Midbrain (tissue), 1 donor: ENCODE data around the gene HDAC5.
"Not testable (repeated sequence)": the region's sequence is repeated elsewhere in the genome, so short reads cannot be mapped to it uniquely, and the experiment has no call there.

Experiments used
- DNase-seq: peaks from one replicate; lab custom pipeline; 2025; lab: John Stamatoyannopoulos, UW

HDAC5 gene

DNA sequence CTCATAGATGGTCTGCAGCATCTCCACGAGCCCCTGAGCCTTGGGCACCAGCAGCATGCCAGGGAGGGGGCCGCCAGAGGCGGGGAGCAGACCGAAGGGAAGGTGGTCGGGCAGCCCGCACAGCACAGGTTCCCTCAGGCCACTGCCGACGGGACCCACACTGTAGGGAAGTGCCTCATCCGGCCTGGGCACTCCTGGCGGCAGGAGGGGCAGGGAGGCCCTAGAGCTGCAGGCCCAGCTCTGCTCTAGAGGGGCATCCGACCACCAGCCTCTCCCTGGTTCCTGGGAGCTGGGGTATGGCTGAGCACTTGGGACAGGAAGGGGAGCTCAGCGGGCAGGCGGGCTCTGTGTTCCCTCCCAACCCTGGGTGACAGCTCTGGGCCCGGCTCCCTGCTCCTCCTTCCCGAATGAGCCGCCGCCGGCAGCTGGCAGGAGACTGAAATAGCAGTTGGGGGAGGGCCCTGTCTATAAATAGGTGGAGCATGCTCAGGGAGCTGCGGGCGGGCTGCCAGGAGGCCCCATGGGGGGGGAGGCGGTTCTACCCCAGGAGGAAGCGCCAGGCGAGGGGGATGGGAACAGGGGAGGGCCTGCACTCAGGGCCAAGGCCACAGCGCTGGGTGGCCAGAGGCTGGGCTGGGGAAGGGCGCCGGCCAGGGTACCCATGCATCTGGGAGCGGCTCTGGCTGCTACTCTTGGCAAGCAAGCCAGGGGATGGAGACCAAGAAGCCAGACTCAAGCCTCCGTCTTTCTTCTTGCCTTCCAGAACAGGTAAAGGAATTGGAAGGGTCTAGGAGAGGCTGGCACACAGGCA lies 12.4 kb downstream of the HDAC5 start:
- DNase-seq: peak; percentile 98

DNA sequence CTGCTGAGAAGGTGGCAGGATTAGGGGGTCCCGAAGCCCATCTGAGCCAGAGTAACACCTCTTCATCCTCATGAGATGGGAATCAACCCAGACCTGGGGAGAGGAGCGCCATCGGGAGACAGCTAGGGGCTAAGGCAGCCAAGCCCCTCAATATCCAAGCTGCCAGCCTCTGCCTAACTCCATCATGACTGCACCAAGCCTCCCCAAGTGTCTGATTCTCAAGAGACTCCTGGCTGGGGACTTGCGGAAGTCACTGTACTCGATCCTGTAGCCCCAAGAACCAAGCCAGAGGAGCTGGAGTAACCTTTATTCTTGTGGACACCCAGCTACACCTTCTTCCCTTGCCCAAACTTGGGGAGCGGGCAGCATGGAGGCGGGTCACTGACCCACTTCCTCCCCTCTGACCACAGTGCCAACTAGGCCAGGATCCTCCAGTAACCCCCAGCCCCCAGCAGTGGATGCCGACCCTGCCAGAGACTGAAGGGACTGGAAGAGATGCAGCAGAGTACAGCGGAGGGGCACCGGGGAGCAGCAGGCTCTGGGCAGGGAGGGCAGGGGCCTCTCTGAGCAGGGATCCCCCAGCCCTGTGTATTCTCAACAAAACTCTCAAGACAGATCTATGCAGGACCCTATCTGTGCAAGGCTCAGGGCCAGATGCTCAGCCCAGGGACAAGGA lies 13.3 kb downstream of the HDAC5 start:
- DNase-seq: no peak

DNA sequence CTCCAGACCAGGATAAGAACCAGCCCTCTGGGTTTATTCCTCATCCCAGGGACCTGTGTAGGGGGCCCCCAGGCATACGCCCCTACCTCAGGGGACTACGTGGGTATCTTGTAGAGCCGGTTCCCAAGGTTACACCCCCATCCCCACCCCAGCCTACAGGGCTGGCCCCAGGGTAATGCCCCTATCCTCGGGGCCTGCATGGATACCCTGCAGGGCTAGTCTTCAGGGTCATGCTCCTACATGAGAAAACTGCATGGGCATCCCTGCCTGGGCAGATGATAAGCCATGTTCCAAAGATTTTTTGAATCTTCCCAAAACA lies 14.2 kb downstream of the HDAC5 start:
- no peak for DNase-seq

DNA sequence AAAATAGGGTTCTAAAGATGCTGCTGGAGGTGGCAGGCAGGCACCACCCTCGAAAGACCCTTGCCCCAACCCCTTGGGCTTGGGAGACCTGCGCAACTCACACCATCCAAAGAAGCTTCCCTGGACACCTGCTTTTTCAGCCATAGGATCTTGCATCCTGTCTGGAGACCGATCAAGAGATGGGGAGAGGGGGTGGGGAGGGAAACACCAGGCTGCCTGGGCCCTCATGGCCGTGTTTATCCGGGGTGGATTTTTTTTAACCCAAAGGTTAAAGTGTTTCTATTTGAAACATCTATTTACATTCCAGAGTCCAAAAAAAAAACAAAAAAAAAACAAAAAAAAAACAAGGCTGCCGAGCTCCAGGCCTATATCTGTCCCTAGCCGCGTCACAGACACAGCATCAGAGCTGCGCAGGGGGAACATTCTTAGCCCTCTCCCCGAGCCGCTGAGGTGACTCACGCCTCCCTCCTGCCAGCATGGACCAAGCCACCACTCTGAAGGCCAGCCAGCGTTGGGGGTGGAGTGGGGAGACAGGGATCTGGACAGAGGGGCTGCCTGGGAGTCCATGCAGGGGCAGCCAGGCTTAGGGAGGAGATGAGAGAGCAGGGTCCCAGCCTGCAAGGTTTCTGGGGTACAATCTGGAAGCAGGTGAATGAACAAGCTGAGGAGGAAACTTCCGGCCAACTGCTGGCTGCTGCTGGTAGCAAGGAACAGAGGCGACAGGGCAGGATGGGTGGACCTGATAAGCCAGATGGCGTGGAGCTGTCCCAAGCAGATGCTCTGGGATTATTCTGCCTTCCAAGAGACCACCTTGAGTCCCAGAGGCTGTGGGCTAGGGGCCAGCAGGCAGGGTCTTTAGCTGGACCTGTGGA lies 14.8 kb downstream of the HDAC5 start:
- DNase-seq: peak; percentile 31

DNA sequence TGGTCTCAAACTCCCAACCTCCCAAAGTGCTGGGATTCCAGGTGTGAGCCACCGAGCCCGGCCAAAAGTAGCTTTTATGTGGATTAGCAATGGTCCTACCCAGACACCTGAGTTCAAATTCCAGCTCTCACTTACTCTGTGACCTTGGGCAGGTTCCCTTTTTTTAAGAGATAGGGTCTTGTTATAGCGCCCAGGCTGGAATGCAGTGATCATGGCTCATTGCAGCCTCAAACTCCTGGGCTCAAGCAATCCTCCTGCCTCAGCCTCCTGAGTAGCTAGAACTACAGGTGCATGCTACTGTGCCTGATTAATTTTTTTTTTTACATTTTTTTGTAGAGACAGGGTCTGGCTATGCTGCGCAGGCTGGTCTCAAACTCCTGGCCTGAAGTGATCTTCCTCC lies 16.6 kb downstream of the HDAC5 start:
- DNase-seq: no peak

DNA sequence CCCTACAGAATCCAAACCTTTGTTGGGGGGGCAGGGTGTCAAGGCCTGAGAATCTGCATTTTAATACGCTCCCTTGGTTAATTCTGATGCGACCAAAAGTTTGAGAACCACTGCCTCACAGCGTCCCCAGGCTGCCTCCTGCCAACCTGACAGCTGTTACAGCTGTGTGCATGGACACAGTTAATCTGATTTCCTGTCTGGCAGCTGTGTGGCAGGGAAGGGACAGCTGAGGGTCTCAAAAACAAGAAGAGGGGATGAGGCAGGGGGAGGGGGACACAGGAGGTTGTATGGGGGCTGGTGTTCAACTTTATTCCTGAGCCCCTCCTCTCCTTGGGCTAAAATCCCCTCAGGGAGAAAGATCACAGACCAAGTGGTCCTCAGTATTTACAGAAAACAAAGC lies 17.5 kb downstream of the HDAC5 start:
- DNase-seq: no peak

DNA sequence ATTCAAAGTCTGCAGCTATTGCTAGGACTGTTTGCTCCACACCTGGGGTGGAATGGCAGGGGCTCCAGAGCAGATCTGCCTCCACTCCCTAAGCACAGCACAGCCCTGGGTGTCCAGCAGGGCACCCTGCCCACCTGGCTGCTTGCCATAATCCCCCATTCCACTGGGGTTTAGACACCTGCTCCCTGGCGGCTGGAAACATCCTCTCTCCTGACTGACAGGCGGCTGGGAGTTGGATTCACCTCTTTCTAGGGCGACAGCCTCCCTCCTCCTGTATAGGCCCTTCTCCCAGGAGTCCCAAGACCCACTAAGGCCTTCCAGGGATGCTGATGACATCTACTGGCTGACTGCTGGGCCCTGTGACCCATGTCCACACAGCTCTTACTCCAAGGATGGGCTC lies 18.0 kb downstream of the HDAC5 start:
- no peak for DNase-seq

DNA sequence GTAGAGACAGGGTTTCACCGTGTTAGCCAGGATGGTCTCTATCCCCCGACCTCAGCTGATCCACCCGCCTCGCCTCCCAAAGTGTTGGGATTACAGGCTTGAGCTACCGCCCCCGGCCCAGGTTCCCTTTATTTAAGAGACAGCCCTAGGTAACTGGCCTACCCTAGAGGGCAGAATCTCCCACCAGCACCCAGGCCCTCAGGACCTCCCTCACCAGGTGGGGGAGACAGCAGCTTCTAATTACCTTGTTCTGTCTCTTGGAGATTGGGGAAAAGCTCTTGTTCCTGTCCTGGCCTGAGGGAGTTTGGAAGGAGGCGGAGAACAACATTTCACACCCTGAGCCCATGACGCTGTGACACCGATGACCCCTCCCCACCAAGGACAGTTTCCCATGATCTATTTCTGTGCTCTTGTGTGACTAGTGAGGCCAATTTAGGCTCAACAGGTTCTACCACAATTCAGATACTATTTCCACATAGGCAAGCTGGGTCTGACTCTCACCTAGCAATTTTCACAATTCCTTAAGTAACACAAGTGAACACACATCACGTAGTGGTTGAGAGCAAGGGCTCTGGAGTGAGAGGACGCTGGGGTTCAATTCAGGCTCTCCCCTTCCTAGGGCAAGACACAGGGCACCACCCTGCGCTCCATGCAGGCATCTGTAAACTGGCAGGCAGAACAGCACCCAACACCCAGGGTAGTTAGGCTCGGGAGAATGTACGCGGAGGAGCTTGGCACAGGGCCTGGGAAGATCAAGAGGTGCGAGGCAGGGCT lies 20.4 kb downstream of the HDAC5 start:
- no peak for DNase-seq

DNA sequence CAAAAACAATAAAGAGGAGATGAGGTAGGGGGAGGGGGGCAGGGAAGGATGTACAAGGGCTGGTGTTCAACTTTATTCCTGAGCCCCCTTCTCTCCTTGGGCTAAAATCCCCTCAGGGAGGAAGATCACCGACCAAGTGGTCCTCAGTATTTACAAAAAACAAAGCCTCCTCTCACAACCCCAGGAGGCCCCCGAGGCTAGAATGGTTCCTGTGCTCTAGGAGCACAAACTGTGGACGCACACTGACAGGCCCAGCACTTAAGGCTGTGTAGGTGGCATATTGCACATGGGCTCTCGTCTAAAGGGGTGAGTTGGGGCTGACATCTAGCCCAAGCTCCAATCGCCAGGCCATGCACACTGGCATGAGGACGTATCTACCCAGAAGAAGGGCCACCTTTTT lies 21.6 kb downstream of the HDAC5 start:
- not testable (repeated sequence) for DNase-seq

DNA sequence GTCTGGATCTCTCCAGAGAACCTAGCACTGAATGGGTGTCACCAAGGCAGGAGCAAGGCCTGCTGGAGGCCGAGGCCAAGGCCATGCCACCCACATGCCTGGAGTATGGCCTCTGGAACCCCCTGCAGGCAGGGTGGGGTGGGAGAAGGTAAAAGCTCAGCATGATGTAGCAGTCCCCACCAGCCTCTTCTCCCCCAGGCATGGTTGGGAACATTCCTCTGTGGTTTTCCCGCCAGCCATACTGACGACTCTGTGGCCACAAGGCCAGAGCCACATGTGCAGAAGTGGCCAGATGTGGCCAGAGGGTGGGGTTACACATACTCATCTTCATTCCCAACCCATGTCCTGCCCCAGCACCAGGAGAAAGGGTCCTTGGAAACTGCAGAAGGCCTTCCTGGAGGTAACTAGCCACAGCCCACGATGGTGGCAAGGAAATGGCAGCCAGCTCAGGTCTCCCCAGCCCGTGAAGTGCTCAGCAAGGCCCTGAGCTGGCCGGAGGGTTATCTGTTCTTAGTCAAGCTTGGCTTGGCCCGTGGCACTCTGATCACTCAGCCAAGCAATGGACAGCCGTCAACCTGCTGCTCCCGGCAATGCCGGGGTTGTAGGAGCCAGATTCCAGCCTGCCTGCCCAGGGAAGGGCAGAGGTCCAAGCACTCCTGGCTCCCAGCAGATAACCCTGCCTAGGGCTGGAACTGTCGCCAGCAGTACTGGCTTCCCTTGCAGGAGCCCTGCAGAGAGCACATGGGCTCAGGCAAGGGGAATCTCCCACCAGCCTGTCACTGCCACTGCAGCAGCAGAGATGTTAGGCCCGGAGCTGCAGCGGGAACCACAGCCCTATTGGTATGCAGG lies 26.1 kb downstream of the HDAC5 start:
- no peak for DNase-seq

DNA sequence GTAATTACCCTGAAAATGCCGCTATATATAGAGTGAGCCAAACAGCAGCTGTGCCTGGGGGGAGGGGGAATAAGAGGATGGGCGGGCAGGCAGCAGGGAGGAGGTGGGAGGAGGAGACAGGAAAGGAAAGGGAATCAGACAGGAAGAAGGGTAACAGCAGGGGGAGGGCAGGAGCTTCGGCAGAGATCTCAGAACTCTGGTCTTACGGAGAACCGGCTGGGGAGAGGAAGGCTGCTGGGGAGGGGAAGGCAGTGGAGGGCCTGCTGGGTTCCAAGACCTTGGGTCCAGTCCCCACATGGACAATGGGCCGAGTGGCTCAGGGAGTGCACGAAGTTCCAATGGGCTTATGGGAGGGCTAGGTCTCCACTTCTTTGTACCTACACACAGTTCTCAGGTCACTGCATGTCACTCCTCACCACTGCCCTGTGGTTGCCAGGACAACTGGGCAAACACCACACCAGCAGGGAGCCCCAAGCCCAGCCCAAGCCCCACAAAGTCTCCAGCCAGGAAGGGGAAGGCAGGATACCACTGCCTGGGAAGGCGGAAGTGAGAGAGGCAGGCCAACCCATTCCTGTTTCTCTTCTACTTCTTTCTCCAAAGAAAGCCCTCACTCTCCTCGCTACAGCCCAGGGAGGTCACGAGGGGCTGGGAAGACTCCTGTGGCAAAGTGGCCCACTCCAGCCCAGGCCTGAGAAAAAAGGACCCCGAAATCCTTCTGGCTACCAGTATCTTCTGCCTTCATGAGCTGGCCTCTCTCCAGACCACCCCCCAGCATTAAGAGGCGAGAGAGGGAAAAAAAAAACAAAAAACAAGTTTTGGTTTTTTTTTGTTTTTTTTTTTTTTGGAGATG lies 27.6 kb downstream of the HDAC5 start:
- DNase-seq: peak; percentile 68

DNA sequence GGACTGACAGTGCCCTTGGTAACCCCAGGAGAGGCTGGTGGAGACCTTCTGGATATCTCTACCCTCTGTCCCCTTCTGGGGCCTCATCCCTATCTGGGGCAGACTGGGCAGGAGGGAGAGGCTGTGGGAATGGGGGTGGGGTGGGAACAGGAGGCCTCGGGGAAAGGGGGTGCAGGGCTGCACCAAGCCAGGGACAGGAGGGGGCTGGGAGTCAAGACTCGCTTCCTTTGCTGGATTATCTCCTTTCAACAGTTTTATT lies 28.1 kb downstream of the HDAC5 start:
- DNase-seq: no peak

DNA sequence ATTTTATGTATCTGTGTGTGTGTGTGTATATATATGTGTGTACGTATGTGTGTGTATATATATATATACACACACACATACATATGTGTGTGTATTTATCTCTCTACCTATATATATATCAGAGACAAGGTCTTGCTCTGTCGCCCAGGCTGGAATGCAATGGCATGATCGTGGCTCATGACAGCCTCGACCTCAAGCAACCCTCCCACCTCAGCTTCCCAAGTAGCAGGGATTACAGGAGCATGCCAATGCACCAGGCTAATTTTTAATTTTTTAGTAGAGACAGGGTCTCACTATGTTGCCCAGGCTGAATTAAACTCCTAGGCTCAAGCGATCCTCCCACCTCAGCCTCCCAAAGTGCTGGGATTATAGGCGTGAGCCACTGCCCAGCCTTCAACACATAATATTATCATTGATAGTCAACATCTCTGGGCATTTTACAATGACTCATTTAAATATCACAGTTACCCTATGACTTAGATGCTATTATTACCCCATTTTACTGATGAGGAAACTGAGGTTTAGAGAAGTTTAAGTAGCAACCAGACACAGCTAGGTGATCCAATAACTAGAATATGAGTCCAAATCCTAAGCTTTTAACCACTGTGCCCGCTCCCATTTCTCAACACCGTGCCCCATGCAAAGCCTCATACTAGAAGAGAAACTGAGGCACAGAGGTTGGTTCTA lies 28.6 kb downstream of the HDAC5 start:
- no peak for DNase-seq

DNA sequence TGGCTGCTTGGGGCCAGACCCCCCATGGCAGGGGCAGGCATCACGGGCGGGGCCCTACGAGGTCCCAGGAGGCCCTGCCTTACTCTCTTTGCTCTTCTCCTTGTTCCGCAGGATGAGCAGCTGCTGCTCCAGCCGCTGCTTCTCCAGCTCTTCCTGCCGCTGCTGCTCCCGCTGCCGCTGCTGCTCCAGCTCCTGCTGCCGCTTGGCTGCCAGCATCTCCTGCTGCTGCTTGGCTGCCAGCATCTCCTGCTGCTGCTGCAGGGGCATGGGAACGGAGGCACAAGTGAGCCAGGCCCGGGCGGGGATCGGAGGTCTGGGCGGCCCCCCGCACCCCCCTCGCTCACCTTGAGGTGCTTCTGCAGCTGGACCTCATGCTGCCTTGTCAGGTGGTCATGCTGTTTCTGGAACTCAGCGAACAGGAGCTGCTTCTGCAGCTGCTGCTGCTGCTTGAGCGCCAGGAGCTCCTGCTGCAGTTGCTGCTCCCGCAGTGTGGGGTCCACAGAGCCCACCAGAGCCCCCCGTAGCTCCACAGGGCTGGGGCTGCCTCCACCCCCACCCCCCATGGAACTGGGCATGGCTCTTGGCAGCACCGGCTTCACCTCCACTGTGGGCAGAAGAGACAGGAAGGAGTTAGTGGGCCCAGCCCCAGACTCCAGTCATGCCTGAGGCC lies 30.1 kb downstream of the HDAC5 start:
- DNase-seq: no peak

DNA sequence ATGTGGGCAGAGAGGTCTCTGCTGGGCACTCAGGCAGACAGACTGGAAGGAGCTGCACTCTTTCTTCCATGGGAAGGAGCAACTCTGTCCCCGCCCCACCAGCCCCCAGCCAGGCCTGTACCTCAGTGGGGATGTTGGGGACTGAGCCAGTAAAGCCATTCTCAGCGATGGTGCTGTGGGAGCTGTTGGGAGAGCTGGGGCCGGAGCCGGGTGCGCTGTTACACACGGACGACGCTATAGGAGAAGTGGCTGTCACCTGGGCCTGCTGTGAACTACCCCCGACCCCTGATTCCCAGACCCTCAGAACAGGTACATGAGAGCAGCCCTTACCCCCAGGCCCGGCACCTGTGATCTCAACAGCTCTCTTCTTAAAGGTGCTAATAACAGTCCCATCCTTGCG lies 31.4 kb downstream of the HDAC5 start:
- DNase-seq: no peak

DNA sequence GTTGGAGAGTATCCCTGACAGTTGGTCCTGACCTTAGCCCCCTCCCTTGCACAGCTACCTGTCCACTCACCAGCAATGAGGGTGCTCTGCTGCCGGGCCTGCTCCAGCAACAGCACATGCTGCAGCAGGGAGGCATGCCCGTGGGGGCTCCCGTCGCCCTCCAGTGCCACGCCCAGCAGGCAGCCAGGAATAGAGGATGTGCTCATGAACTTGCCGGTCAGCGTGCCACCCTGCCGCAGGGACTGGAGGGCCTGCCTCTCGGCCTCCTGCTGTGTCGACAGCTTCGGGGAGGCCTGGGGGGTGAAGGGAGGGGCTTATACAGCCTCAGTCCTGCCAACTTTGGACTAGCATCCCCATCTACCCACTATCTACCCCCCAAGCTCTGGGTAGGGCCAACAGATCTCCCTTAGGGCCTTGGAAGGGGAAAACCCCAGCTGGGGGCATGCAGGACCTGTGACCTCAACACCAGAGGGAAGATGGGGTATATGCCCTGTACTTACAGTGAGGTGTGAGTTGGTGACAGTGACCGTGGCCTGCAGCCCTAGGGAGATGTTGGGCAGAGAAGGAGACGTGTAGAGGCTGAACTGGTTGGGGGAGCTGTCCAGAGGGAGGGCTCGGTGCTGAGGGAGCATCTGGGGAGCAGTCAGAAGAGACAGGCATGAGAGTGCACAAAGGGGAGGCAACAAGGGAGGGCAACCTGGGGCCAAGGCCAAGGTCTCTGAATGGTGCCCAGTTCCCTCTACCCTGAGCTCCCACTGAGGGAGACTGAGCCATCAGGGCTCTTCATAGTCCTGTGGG lies 32.0 kb downstream of the HDAC5 start:
- DNase-seq: no peak

DNA sequence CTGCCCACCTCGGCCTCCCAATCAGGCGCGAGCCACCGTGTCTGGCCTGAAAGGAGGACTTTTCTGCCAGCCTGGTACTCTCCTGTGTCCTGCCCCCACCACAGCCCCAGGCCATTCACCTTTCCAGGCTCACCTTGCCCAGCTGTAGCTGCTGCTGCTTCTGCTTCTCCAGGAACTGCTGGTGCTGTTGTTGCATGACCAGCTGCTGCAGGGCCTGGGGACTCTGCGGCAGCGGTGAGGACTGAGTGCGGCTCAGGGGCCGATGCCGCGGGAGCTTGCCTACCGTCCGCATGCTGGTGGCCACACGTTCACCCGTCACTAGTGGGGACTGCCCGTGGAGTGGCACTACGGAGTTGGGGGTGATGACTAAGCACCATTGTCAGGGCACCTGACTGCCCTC lies 35.2 kb downstream of the HDAC5 start:
- no peak for DNase-seq

DNA sequence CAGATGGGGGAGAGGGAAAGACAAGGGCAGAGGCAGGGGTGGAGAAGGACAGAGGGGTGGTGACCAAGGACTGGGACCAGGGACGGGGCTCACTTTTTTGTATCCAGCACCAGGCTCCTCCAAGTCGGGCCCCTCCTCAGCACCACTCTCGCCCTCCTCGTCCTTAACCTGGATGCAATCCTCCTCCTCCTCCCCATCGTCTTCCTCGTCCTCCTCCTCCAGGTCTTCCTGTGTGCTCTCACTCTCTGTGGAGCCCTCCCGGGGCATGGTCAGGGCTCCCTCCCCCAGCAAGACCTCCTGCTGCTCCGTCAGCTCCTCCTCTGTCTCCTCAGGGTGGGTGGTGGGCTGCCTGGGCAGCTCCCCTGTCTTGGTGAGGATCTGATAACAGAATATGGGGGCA lies 36.1 kb downstream of the HDAC5 start:
- no peak for DNase-seq
